IPS DF 4.7 (cell line): Measurements from ENCODE around the gene VWDE.
"Not testable (repeated sequence)": the region's sequence is repeated elsewhere in the genome, so short reads cannot be mapped to it uniquely, and the experiment has no call there.

ENCODE experiments used
- DNase-seq: peaks from one replicate; pipeline ENCODE4 v3.0.0-alpha.2; 2013; ENCODE audit warnings: low spot score; ENCODE audit errors: extremely low read depth

The VWDE gene

GRCh38 chr7:12403287-12404181 lies at the start of gene VWDE:
Gene VWDE, minus strand, starts transcription at chr7:12403865. Its CDS starts 149 bp downstream, at chr7:12403716.
- peak; percentile 76 for DNase-seq

- DNase-seq = not testable (repeated sequence)
Observed at GRCh38 chr7:12453136-12453535, 49.5 kb upstream of the VWDE start.

- DNase-seq = no peak
Observed at GRCh38 chr7:12450615-12451014, 47.0 kb upstream of the VWDE start.

DNA sequence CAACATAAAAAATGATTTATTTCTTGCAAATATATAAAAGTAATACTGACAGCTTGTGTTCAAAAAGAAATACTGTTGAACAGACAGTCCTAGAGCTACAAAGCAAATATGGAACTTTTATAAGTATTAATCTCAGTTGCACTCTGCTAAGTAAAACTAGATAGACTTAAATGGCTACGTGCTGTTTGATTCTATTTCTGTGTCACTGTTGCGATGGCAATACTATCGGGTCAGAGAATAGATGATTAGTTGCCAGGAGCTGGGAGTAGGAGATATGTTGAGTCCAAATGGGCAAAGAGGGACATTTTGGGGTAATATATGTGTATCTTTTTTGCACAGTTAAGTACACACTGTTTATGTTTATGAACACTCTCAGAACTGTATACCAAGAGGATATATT lies 41.1 kb upstream of the VWDE start:
- DNase-seq = no peak

DNA sequence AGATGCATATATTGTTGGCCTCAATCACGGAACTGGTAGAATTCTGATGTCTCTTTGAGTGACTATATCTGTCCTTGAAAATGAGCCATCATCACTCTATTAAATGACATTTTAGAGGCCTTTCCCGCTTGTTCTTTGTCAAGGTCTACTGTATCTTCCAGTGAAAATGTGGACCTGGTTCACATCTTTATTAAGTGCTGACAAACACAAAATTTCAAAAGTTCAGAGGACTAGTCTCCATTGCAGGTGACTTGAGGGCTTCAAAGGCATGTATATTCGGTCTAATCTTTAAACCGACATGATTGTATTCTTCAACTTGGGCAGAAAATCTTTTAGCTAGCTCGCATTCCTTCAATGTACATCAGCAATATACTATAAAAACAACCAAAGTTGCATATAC lies 36.6 kb upstream of the VWDE start:
- no peak for DNase-seq

DNA sequence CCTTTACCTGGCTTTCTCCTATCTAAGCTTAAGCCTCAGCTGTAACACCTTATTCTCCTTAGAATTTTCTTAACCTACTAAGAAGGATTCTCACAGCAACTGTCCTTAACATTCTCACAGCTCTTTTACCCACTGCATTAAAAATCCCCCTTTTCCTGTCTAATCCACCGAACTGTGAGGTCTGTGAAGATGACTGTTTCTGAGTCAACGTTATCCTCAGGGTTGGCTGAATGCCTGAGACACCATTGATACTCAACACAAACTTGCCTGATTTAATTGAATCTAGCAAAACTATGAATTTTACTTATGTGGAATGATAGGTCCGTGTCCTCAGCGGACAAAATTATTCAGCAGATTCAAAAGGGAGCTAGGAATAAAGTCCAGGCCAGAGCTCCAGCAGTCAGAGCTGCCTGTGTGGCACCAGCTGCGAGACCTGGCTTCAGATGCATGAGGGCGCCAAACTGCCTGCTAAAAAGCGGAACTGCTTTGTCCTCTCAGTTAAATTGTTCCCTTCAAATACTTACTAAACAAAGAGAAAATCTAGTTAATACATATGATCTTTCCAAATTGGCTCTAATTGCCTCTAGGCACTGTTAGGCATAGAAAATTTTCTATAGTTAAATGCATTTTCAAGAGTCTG lies 33.4 kb upstream of the VWDE start:
- no peak for DNase-seq

DNA sequence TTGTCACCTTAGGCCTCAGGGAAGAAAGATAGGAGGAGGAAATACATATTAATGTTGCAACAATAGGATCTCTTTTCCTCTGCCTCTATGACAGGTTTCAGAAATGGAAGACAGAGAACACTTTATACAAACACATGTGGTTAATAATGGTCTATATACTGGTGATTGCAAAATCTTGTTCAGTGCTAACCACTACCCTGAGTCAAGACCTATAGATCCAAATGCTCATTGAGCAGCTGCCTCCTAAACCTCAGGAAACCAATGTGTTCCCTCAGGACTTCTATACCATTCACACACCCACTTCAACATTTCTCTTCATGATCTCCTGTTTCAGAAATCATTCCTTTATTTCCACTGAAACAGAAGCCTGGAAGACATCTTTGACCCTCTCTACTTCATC lies 32.5 kb upstream of the VWDE start:
- DNase-seq = no peak

GRCh38 chr7:12434012-12434642 lies 30.5 kb upstream of the VWDE start:
- DNase-seq = no peak

DNA sequence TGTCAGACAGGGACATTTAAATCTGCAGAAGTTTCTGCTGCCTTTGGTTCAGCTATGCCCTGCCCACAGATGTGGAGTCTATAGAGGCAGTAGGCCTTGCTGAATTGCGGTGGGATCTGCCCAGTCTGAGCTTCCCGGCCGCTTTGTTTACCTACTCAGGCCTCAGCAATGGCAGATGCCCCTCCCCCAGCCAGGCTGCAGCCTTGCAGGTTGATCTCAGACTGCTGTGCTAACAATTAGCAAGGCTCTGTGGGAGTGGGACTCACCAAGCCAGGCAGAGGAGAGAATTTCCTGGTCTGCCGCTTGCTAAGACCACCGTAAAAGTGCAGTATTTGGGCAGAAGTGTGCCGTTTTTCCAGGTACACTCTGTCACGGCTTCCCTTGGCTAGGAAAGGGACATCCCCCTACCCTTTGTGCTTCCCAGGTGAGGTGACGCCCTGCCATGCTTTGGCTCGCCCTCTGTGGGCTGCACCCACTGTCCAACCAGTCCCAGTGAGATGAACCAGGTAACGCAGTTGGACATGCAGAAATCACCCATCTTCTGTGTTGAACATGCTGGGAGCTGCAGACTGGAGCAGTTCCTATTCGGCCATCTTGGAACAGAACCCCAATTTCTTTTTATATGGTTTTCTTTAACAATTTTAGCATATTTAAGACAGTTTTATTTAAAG lies 28.4 kb upstream of the VWDE start:
- no peak for DNase-seq

GRCh38 chr7:12425311-12425710 lies 21.6 kb upstream of the VWDE start:
- DNase-seq = no peak

GRCh38 chr7:12423997-12424745 lies 20.5 kb upstream of the VWDE start:
- peak; percentile 95 for DNase-seq

- no peak for DNase-seq
Observed at GRCh38 chr7:12423355-12423996, 19.8 kb upstream of the VWDE start.

DNA sequence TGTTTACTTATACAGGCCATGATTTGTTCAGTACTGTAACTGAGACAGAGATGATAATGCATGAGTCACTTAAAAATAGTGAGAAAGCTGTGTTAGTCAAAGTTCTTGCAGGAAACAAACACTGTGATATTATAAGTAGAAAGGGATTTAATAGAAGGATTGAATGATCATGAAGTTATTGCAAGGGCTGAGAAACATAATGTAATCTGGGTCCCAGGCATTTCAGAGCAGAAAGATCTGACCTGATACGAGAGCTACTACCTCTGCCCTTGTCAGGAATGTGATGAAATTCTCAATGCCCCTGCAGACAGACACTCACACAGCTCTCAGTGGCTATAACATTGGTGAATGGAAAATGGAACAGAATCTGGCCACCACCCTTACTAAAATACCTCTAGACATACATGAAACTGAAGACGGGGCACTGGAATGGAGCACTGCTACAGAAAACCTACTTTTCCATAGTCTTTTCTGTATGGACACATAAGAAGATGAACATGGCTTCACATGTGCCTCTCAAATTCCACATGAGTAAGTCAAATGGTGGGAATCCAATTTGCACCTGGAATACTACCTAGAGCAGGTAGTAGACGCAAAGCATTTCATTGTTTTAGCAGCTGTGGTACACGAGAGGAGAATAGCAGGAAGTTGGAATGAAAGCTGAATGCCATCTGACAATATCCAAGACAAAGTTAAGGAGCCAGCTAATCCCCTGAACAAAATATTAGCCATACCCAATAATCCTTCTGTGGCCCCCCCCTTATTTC lies 19.1 kb upstream of the VWDE start:
- DNase-seq = no peak

GRCh38 chr7:12418452-12418851 lies 14.8 kb upstream of the VWDE start:
- no peak for DNase-seq

GRCh38 chr7:12415072-12415471 lies 11.4 kb upstream of the VWDE start:
- no peak for DNase-seq

DNA sequence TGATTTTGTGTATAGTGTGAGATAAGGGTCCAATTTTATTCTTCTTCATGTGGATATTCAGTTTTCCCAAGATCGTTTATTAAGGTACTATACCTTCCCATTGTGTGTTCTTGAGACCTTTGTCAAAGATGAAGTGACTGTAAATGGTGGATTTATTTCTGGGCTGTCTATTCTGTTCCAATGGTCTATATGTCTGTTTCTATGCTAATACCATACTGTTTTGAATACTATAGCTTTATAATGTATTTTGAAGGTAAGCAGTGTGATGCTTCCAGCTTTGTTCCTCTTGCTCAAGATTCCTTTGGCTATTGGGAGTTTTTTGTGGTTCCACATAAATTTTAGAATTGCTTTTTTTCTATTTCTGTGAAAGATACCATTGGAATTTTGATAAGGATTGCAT lies 8.7 kb upstream of the VWDE start:
- no peak for DNase-seq

GRCh38 chr7:12410523-12410922 lies 6.9 kb upstream of the VWDE start:
- no peak for DNase-seq

DNA sequence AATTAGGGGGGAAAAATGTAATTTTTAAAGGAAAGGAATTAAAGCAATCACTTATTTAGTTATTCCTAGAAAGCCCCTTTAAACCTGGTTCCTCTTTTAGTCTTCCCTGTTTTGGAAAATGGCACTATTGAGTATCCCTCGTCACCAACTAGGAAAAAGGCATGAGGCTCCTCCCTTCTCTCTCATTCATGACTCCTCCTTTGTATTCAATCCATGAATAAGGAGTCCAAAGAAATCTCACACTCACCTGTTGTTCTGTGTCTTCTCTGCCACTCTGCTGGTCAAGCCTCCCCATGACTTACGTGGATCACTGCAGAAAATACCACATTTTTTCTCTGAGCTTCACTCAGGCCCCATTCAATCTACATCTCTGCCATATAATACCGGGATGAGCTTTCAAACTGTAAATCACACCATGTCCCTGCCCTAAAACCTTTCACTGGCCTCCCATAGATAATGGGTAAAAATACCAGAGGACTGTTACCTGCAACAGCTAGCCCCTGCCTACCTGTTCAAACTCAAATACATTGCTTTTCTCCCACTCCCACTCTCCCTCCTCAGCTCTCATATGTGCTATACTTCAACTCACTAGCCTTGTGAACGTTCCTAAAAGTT lies 5.5 kb upstream of the VWDE start:
- no peak for DNase-seq

GRCh38 chr7:12407652-12408051 lies 4.0 kb upstream of the VWDE start:
- DNase-seq = not testable (repeated sequence)
